Panc1 (cell line): ENCODE data around the gene ALLC. TPM values are rescaled to one million over a fixed set of nuclear protein-coding genes. Genes with fewer than 3 reads are reported as not detected.
"Not testable (repeated sequence)": the region's sequence is repeated elsewhere in the genome, so short reads cannot be mapped to it uniquely, and the experiment has no call there.

Experiments
- ATAC-seq: fragments of 200-7000 bp; cut with Tn5 transposase; 2 replicates; pipeline ENCODE4 v1.9.1; 2020; ENCODE audit warnings: mild to moderate bottlenecking, moderate library complexity
- Bru-seq: library from RNA; stranded (reverse); fragments of 400-500 nt; gene quantifications from one replicate; lab custom pipeline; 2021; lab: Mats Ljungman, UMichigan
- BruChase-seq, 2 experiments: library from RNA; stranded (reverse); fragments of 400-500 nt; gene quantifications; one replicate each; lab custom pipeline; 2021; lab: Mats Ljungman, UMichigan
- BruUV-seq: library from RNA; stranded (reverse); fragments of 400-500 nt; replicated peaks from 2 replicates; lab custom pipeline; 2021; lab: Mats Ljungman, UMichigan
- CTCF ChIA-PET: fragments of 300-600 bp; sonication (Branson Sonifier 250); formaldehyde crosslinking; loops from one replicate; lab custom pipeline; 2022; ENCODE audit warnings: antibody characterized with exemption; lab: Charles Lee
- POLR2A ChIA-PET: fragments of 300-600 bp; sonication (Branson Sonifier 250); formaldehyde crosslinking; loops from one replicate; lab custom pipeline; 2022; ENCODE audit warnings: antibody characterized with exemption; lab: Charles Lee
- DNase-seq: peaks from one replicate; pipeline ENCODE4 v3.0.0-alpha.2; 2010; ENCODE audit warnings: low read depth, low spot score
- H3K27ac ChIP-seq: 2 replicates; pipeline ENCODE4 v1.5.1; 2011; ENCODE audit warnings: mild to moderate bottlenecking, low read length, inconsistent platforms
- H3K27me3 ChIP-seq: fragments of 200-500 bp; sonication (Bioruptor generic); 2 replicates; pipeline ENCODE4 v1.6.0; 2014; ENCODE audit warnings: low read length, inconsistent platforms; ENCODE audit not compliant: control insufficient read depth, insufficient read depth
- H3K36me3 ChIP-seq: fragments of 200-500 bp; sonication (Bioruptor generic); 2 replicates; pipeline ENCODE4 v1.5.1; 2014; ENCODE audit warnings: inconsistent platforms, mild to moderate bottlenecking, low read length, moderate library complexity; ENCODE audit not compliant: control insufficient read depth, insufficient read depth
- H3K4me1 ChIP-seq: 2 replicates; pipeline ENCODE4 v1.5.1; 2011; ENCODE audit warnings: inconsistent platforms, mild to moderate bottlenecking, low read length, moderate library complexity; ENCODE audit not compliant: control insufficient read depth, insufficient read depth
- H3K4me3 ChIP-seq, 2 experiments: 2 replicates each; pipeline ENCODE4 v1.5.1; 2011 to 2012; ENCODE audit warnings: low read depth in 2 of 2, low read length in 2 of 2, mild to moderate bottlenecking in 2 of 2, inconsistent platforms in 1 of 2, moderate library complexity in 1 of 2
- H3K9me3 ChIP-seq: fragments of 200-500 bp; sonication (Bioruptor generic); 2 replicates; pipeline ENCODE4 v1.5.1; 2014; ENCODE audit warnings: low read depth, mild to moderate bottlenecking, inconsistent platforms, low read length, moderate library complexity; ENCODE audit not compliant: control insufficient read depth, insufficient read depth
- CTCF ChIP-seq: fragments of 450-650 bp; IDR thresholded peaks from 2 replicates; pipeline ENCODE4 v1.5.1; 2017; ENCODE audit warnings: mild to moderate bottlenecking
- POLR2AphosphoS5 ChIP-seq: IDR thresholded peaks from 2 replicates; pipeline ENCODE4 v1.6.1; 2012; ENCODE audit warnings: mild to moderate bottlenecking, low read depth, low read length, moderate library complexity
- REST ChIP-seq, 2 experiments: IDR thresholded peaks; 2 replicates each; pipeline ENCODE4 v1.6.1; 2011 to 2012; ENCODE audit warnings: low read depth in 2 of 2, control low read depth in 1 of 2, low read length in 1 of 2, mild to moderate bottlenecking in 1 of 2, moderate library complexity in 1 of 2; ENCODE audit not compliant: insufficient read depth in 1 of 2
- SIN3A ChIP-seq: IDR thresholded peaks from 2 replicates; pipeline ENCODE4 v1.6.1; 2012; ENCODE audit warnings: low read depth, mild to moderate bottlenecking, low read length, moderate library complexity, borderline replicate concordance; ENCODE audit not compliant: insufficient read depth
- TCF7L2 ChIP-seq: IDR thresholded peaks from 2 replicates; pipeline ENCODE4 v1.6.1; 2011; ENCODE audit warnings: mild to moderate bottlenecking, low read depth, low read length, inconsistent platforms
- in situ Hi-C: cut with HindIII; loops from 2 replicates; pipeline ENCODE4 v1.10.0; 2016; ENCODE audit warnings: low sequenced_read_pairs, low pct_unique_long_range_greater_than_20kb
- intact Hi-C: fragments of 100-400 bp; cut with micrococcal nuclease; formaldehyde crosslinking; loops from one replicate; pipeline ENCODE4 v1.10.0; 2022; ENCODE audit not compliant: unreplicated experiment
- long read RNA-seq: library from polyadenylated mRNA; unstranded; transcript quantifications from one replicate; pipeline ENCODE4 v2.0.0, GENCODE V29; 2021; ENCODE audit not compliant: unreplicated experiment
- polyA plus RNA-seq: library from polyadenylated mRNA; unstranded; fragments of >200 nt; gene quantifications from one replicate; pipeline ENCODE4 v1.2.1, GENCODE V29; 2012; ENCODE audit warnings: missing spikeins; ENCODE audit not compliant: insufficient read length
- total RNA-seq: library from RNA; stranded (reverse); gene quantifications from one replicate; pipeline ENCODE4 v1.2.1, GENCODE V29; 2021; ENCODE audit not compliant: unreplicated experiment

Gene ALLC
- total RNA-seq (not detected), Bru-seq, nascent RNA (percentile 12 among the genes with signal in this experiment), BruChase-seq, experiment 1, labeled RNA remaining after a 2-hour chase (percentile 14 among the genes with signal in this experiment), BruChase-seq, experiment 2, labeled RNA remaining after a 6-hour chase (percentile 14 among the genes with signal in this experiment)
- polyA plus RNA-seq: not detected
- long read RNA-seq: 0 reads

- TF ChIP-seq POLR2AphosphoS5 (no peak), SIN3A (no peak), REST (IDR thresholded peaks at IDR 0.05; ENCODE audit: insufficient read depth in 1 of 2, low read depth in 2 of 2, low read length in 1 of 2) (no peak), TCF7L2 (no peak), CTCF (no peak)
- ChIA-PET POLR2A (no interaction called here), CTCF (no interaction called here)
- H3K4me3 ChIP-seq: no peak within 1 kb of the TSS
- intact Hi-C loops (no loop called here), in situ Hi-C loops (no loop called here)
- H3K27me3 ChIP-seq: no peaks in the 10 kb centered on the region
- DNase-seq: no peak
- no peaks in the 10 kb centered on the region for H3K9me3 ChIP-seq
- no TSS peak for BruUV-seq
- no peak for ATAC-seq
- H3K36me3 ChIP-seq: no peaks in the 10 kb centered on the region
- H3K4me1 ChIP-seq: no peaks in the 10 kb centered on the region
- H3K27ac ChIP-seq: no peak within 1 kb of the TSS
Measured at GRCh38 chr2:3657881-3658280, at the start of gene ALLC. Gene ALLC, plus strand, starts transcription at chr2:3658200. Its CDS starts 12,958 bp downstream, at chr2:3671158.

GRCh38 chr2:3608373-3609278, 49.4 kb upstream of the ALLC start:
- peaks cover 8% of the 10 kb centered on the region; the same call in 1 of the 2 replicates for H3K4me1 ChIP-seq
- TF ChIP-seq CTCF (no peak), TCF7L2 (no peak), SIN3A (no peak), POLR2AphosphoS5 (no peak)
- BruUV-seq: no TSS peak
- no peaks in the 10 kb centered on the region for H3K27me3 ChIP-seq
- intact Hi-C loops (no loop called here), in situ Hi-C loops (no loop called here)
- CTCF ChIA-PET: no interaction called here
- no peaks in the 10 kb centered on the region for H3K36me3 ChIP-seq
- POLR2A ChIA-PET: no interaction called here
- DNase-seq (no peak), ATAC-seq (peak; percentile 3; the same call in 1 of the 2 replicates)
- no peak overlapping the region for H3K27ac ChIP-seq
- H3K4me3 ChIP-seq: no peak overlapping the region
- no peaks in the 10 kb centered on the region for H3K9me3 ChIP-seq

GRCh38 chr2:3609279-3609673, 48.7 kb upstream of the ALLC start:
- ATAC-seq, POLR2A ChIA-PET, in situ Hi-C loops, H3K36me3 ChIP-seq, H3K9me3 ChIP-seq, CTCF ChIA-PET, H3K27ac ChIP-seq, intact Hi-C loops, DNase-seq, H3K4me3 ChIP-seq, BruUV-seq, H3K4me1 ChIP-seq, H3K27me3 ChIP-seq: not testable (repeated sequence)
